PFSK-1 (cell line): Measurements from ENCODE around the gene STK10.

ENCODE experiments used
- FOXP2 ChIP-seq: optimal IDR thresholded peaks from 2 replicates; pipeline ENCODE3; 2011; ENCODE audit warnings: borderline replicate concordance, control low read depth, inconsistent platforms; ENCODE audit not compliant: insufficient read depth; ENCODE audit errors: extremely low read length, extremely low read depth
- POLR2AphosphoS5 ChIP-seq: IDR thresholded peaks from 2 replicates; pipeline ENCODE4 v1.6.1; 2012; ENCODE audit warnings: low read depth, mild to moderate bottlenecking, control low read depth, low read length, moderate library complexity
- REST ChIP-seq, 2 experiments: IDR thresholded peaks; 2 replicates each; pipeline versions ENCODE4 v1.6.1 to v1.8.0; 2011 to 2012; ENCODE audit warnings: low read depth in 2 of 2, low read length in 2 of 2, control low read depth in 1 of 2, inconsistent platforms in 1 of 2, mild to moderate bottlenecking in 1 of 2, moderate library complexity in 1 of 2; ENCODE audit not compliant: insufficient read depth in 1 of 2
- SIN3A ChIP-seq: IDR thresholded peaks from 2 replicates; pipeline ENCODE4 v1.6.1; 2012; ENCODE audit warnings: mild to moderate bottlenecking, low read length, moderate library complexity, borderline replicate concordance; ENCODE audit not compliant: insufficient read depth
- TAF1 ChIP-seq: IDR thresholded peaks from 2 replicates; pipeline ENCODE4 v1.6.1; 2012; ENCODE audit warnings: low read length, control low read depth, borderline replicate concordance; ENCODE audit not compliant: insufficient read depth

The STK10 gene

DNA sequence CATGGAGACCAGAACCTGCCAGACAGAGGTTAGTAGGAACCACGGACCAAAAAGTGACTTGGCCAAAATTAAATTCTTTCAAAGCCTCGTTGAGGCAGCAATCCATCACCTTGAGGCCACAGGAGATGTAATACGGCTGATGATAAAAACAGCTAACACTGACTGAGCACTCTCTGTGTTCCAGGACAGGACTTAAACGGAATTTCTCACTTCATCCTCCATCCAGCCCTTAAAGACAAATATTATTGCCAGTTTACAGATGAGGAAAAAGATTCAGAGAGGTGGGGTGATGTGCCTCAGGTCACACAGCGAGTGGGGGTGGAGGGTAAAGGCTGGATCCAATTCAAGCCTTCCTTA, 25.1 kb downstream of the STK10 start:
- TF ChIP-seq POLR2AphosphoS5 (no peak), REST (IDR thresholded peaks at IDR 0.05; ENCODE audit: insufficient read depth in 1 of 2, low read depth in 2 of 2, low read length in 2 of 2) (no peak), FOXP2 (no peak), TAF1 (no peak), SIN3A (no peak)

GRCh38 chr5:172162323-172162986, 25.6 kb downstream of the STK10 start:
- TF ChIP-seq TAF1, result no peak
- no peak for TF ChIP-seq FOXP2
- no peak for TF ChIP-seq POLR2AphosphoS5
- no peak for TF ChIP-seq REST (IDR thresholded peaks at IDR 0.05; ENCODE audit: insufficient read depth in 1 of 2, low read depth in 2 of 2, low read length in 2 of 2)
- TF ChIP-seq SIN3A, result no peak

GRCh38 chr5:172160506-172160905, 27.5 kb downstream of the STK10 start:
- TF ChIP-seq TAF1 (no peak), FOXP2 (no peak), REST (IDR thresholded peaks at IDR 0.05; ENCODE audit: insufficient read depth in 1 of 2, low read depth in 2 of 2, low read length in 2 of 2) (no peak), SIN3A (no peak), POLR2AphosphoS5 (no peak)

- TF ChIP-seq REST (IDR thresholded peaks at IDR 0.05; ENCODE audit: insufficient read depth in 1 of 2, low read depth in 2 of 2, low read length in 2 of 2), result no peak
- TF ChIP-seq POLR2AphosphoS5, result no peak
- no peak for TF ChIP-seq SIN3A
- TF ChIP-seq FOXP2, result no peak
- no peak for TF ChIP-seq TAF1
These were observed 29.0 kb downstream of the STK10 start for GRCh38 chr5:172159016-172159415.

- TF ChIP-seq REST (IDR thresholded peaks at IDR 0.05; ENCODE audit: insufficient read depth in 1 of 2, low read depth in 2 of 2, low read length in 2 of 2), result 0 out of 4 replicates have a peak, but pooled peaks of 1 of the 2 experiments have one; percentile 56
- peak; percentile 48 for TF ChIP-seq FOXP2
- TF ChIP-seq SIN3A, result peak; percentile 61; the same call in 1 of the 2 replicates
- no peak for TF ChIP-seq POLR2AphosphoS5
These were observed 31.5 kb downstream of the STK10 start for GRCh38 chr5:172156541-172156994.
